ENCODE measurements around the gene VPS37C.

Gene VPS37C

GRCh38 chr11:61125310-61125684 lies 35.9 kb downstream of the VPS37C start:
- no peak overlapping the region for H3K4me2 ChIP-seq (ENCODE audit: low read length)
- no peak overlapping the region for H3K27ac ChIP-seq (ENCODE audit: low read depth, low read length)
- no peak for DNase-seq
- no peak overlapping the region for H2AFZ ChIP-seq (ENCODE audit: insufficient read depth, low read length, poor library complexity)
- H2AK5ac ChIP-seq (ENCODE audit: low read length), result no peak overlapping the region
- H4K12ac ChIP-seq (ENCODE audit: low read depth, low read length), result no peak overlapping the region
- peaks cover 2% of the 10 kb centered on the region for H3K79me2 ChIP-seq (ENCODE audit: control insufficient read depth, insufficient read depth, low read length, poor library complexity)
- H3K27me3 ChIP-seq (ENCODE audit: insufficient read depth, low read length), result no peaks in the 10 kb centered on the region
- no peak overlapping the region for H3K4ac ChIP-seq (ENCODE audit: low read depth, low read length)
- H3K4me3 ChIP-seq (ENCODE audit: low read depth, low read length), result no peak overlapping the region
- H4K8ac ChIP-seq (ENCODE audit: low read depth, low read length), result no peak overlapping the region
- no peak overlapping the region for H2BK5ac ChIP-seq (ENCODE audit: low read depth, low read length, poor library complexity)
- H3K79me1 ChIP-seq (ENCODE audit: low read length), result peaks cover 2% of the 10 kb centered on the region
- H3K36me3 ChIP-seq (ENCODE audit: control insufficient read depth in 1 of 2, insufficient read depth in 2 of 2, low read length in 2 of 2), result peaks cover 0 to 2% of the 10 kb centered on the region in 2 experiments
- H2BK120ac ChIP-seq (ENCODE audit: insufficient read depth, low read length, poor library complexity), result no peak overlapping the region
- H4K91ac ChIP-seq (ENCODE audit: low read depth, low read length), result no peak overlapping the region
- H3K4me1 ChIP-seq (ENCODE audit: control insufficient read depth in 1 of 2, insufficient read depth in 2 of 2, low read length in 2 of 2), result peaks cover 13 to 15% of the 10 kb centered on the region in 2 experiments
- H3K23ac ChIP-seq (ENCODE audit: low read length), result no peak overlapping the region
- H2BK12ac ChIP-seq (ENCODE audit: low read length), result no peak overlapping the region
- no peak overlapping the region for H3K9ac ChIP-seq (ENCODE audit: low read length)
- no CpG with 5 or more reads among the region's 6 CpGs for WGBS (ENCODE audit: extremely low coverage, insufficient coverage, insufficient read length)
- H3K9me3 ChIP-seq (ENCODE audit: insufficient read depth, low read depth, low read length), result no peaks in the 10 kb centered on the region
- H3K18ac ChIP-seq (ENCODE audit: low read length), result no peak overlapping the region
- H3K14ac ChIP-seq (ENCODE audit: low read length), result no peak overlapping the region

- Histone ChIP-seq H2AK5ac (ENCODE audit: low read length) (no peak overlapping the region), H2BK5ac (ENCODE audit: low read depth, low read length, poor library complexity) (no peak overlapping the region), H2BK120ac (ENCODE audit: insufficient read depth, low read length, poor library complexity) (no peak overlapping the region), H2BK12ac (ENCODE audit: low read length) (no peak overlapping the region), H4K91ac (ENCODE audit: low read depth, low read length) (no peak overlapping the region), H4K12ac (ENCODE audit: low read depth, low read length) (no peak overlapping the region), H3K9ac (ENCODE audit: low read length) (no peak overlapping the region), H3K79me2 (ENCODE audit: control insufficient read depth, insufficient read depth, low read length, poor library complexity) (peaks cover 2% of the 10 kb centered on the region), H2AFZ (ENCODE audit: insufficient read depth, low read length, poor library complexity) (no peak overlapping the region), H3K36me3 (ENCODE audit: control insufficient read depth in 1 of 2, insufficient read depth in 2 of 2, low read length in 2 of 2) (peaks cover 0 to 2% of the 10 kb centered on the region in 2 experiments), H3K14ac (ENCODE audit: low read length) (peak overlapping the region; percentile 20), H3K27ac (ENCODE audit: low read depth, low read length) (no peak overlapping the region), H4K8ac (ENCODE audit: low read depth, low read length) (no peak overlapping the region), H3K4ac (ENCODE audit: low read depth, low read length) (no peak overlapping the region), H3K18ac (ENCODE audit: low read length) (no peak overlapping the region), H3K79me1 (ENCODE audit: low read length) (peaks cover 2% of the 10 kb centered on the region), H3K9me3 (ENCODE audit: insufficient read depth, low read depth, low read length) (no peaks in the 10 kb centered on the region), H3K27me3 (ENCODE audit: insufficient read depth, low read length) (no peaks in the 10 kb centered on the region), H3K4me1 (ENCODE audit: control insufficient read depth in 1 of 2, insufficient read depth in 2 of 2, low read length in 2 of 2) (peaks cover 13 to 15% of the 10 kb centered on the region in 2 experiments), H3K4me2 (ENCODE audit: low read length) (no peak overlapping the region), H3K4me3 (ENCODE audit: low read depth, low read length) (no peak overlapping the region), H3K23ac (ENCODE audit: low read length) (no peak overlapping the region)
- no peak for DNase-seq
- WGBS (ENCODE audit: extremely low coverage, insufficient coverage, insufficient read length), result no CpG with 5 or more reads among the region's 17 CpGs
These were observed 36.5 kb downstream of the VPS37C start for GRCh38 chr11:61124574-61125309.

GRCh38 chr11:61123775-61124571 lies 37.3 kb downstream of the VPS37C start:
- Histone ChIP-seq H3K4ac (ENCODE audit: low read depth, low read length) (no peak overlapping the region), H2AFZ (ENCODE audit: insufficient read depth, low read length, poor library complexity) (no peak overlapping the region), H3K27me3 (ENCODE audit: insufficient read depth, low read length) (no peaks in the 10 kb centered on the region), H3K9ac (ENCODE audit: low read length) (no peak overlapping the region), H2BK120ac (ENCODE audit: insufficient read depth, low read length, poor library complexity) (no peak overlapping the region), H4K8ac (ENCODE audit: low read depth, low read length) (no peak overlapping the region), H3K4me3 (ENCODE audit: low read depth, low read length) (no peak overlapping the region), H2BK12ac (ENCODE audit: low read length) (peak overlapping the region; percentile 15), H3K27ac (ENCODE audit: low read depth, low read length) (no peak overlapping the region), H2AK5ac (ENCODE audit: low read length) (peak overlapping the region; percentile 44), H3K79me1 (ENCODE audit: low read length) (peaks cover 2% of the 10 kb centered on the region), H3K4me2 (ENCODE audit: low read length) (no peak overlapping the region), H4K12ac (ENCODE audit: low read depth, low read length) (no peak overlapping the region), H3K14ac (ENCODE audit: low read length) (no peak overlapping the region), H2BK5ac (ENCODE audit: low read depth, low read length, poor library complexity) (no peak overlapping the region), H3K9me3 (ENCODE audit: insufficient read depth, low read depth, low read length) (peaks cover 2% of the 10 kb centered on the region), H4K91ac (ENCODE audit: low read depth, low read length) (no peak overlapping the region), H3K79me2 (ENCODE audit: control insufficient read depth, insufficient read depth, low read length, poor library complexity) (peaks cover 2% of the 10 kb centered on the region), H3K36me3 (ENCODE audit: control insufficient read depth in 1 of 2, insufficient read depth in 2 of 2, low read length in 2 of 2) (peaks cover 0 to 2% of the 10 kb centered on the region in 2 experiments), H3K18ac (ENCODE audit: low read length) (no peak overlapping the region), H3K23ac (ENCODE audit: low read length) (no peak overlapping the region), H3K4me1 (ENCODE audit: control insufficient read depth in 1 of 2, insufficient read depth in 2 of 2, low read length in 2 of 2) (peaks cover 13% of the 10 kb centered on the region in 2 experiments)
- DNase-seq, result no peak
- no CpG with 5 or more reads among the region's 13 CpGs for WGBS (ENCODE audit: extremely low coverage, insufficient coverage, insufficient read length)

GRCh38 chr11:61122761-61123160 lies 38.5 kb downstream of the VPS37C start:
- WGBS (ENCODE audit: extremely low coverage, insufficient coverage, insufficient read length), result no CpG with 5 or more reads among the region's 13 CpGs
- Histone ChIP-seq H2BK12ac (ENCODE audit: low read length) (no peak overlapping the region), H3K4me2 (ENCODE audit: low read length) (no peak overlapping the region), H2BK120ac (ENCODE audit: insufficient read depth, low read length, poor library complexity) (no peak overlapping the region), H3K36me3 (ENCODE audit: control insufficient read depth in 1 of 2, insufficient read depth in 2 of 2, low read length in 2 of 2) (no peaks in the 10 kb centered on the region), H3K4me1 (ENCODE audit: control insufficient read depth in 1 of 2, insufficient read depth in 2 of 2, low read length in 2 of 2) (peaks cover 13% of the 10 kb centered on the region in 2 experiments), H2AFZ (ENCODE audit: insufficient read depth, low read length, poor library complexity) (no peak overlapping the region), H3K14ac (ENCODE audit: low read length) (no peak overlapping the region), H3K9ac (ENCODE audit: low read length) (no peak overlapping the region), H4K8ac (ENCODE audit: low read depth, low read length) (no peak overlapping the region), H2BK5ac (ENCODE audit: low read depth, low read length, poor library complexity) (no peak overlapping the region), H3K9me3 (ENCODE audit: insufficient read depth, low read depth, low read length) (peaks cover 2% of the 10 kb centered on the region), H3K79me1 (ENCODE audit: low read length) (peaks cover 2% of the 10 kb centered on the region), H3K23ac (ENCODE audit: low read length) (no peak overlapping the region), H3K18ac (ENCODE audit: low read length) (no peak overlapping the region), H3K27me3 (ENCODE audit: insufficient read depth, low read length) (no peaks in the 10 kb centered on the region), H4K91ac (ENCODE audit: low read depth, low read length) (no peak overlapping the region), H3K4ac (ENCODE audit: low read depth, low read length) (no peak overlapping the region), H2AK5ac (ENCODE audit: low read length) (no peak overlapping the region), H3K4me3 (ENCODE audit: low read depth, low read length) (no peak overlapping the region), H4K12ac (ENCODE audit: low read depth, low read length) (no peak overlapping the region), H3K27ac (ENCODE audit: low read depth, low read length) (no peak overlapping the region), H3K79me2 (ENCODE audit: control insufficient read depth, insufficient read depth, low read length, poor library complexity) (peaks cover 2% of the 10 kb centered on the region)
- DNase-seq, result peak in 1 of 2 donors; percentile 23

Data from trophoblast cell (in vitro differentiated cells and primary cell).